AG04450 (cell line): ENCODE data around the gene NUDT1. TPM values are rescaled to one million over a fixed set of nuclear protein-coding genes. Genes with fewer than 3 reads are reported as not detected.

Source experiments
- CTCF ChIA-PET: fragments of 300-600, 350-600 bp; formaldehyde crosslinking; extraction: SDS; loops from one replicate; lab custom pipeline; 2022; ENCODE audit warnings: antibody characterized with exemption, inconsistent platforms; lab: Charles Lee
- POLR2A ChIA-PET: fragments of 350-600 bp; formaldehyde crosslinking; extraction: SDS; loops from one replicate; lab custom pipeline; 2021; ENCODE audit warnings: antibody characterized with exemption, inconsistent platforms; lab: Yijun Ruan, JAX
- DNase-seq: peaks from one replicate; pipeline ENCODE4 v3.0.0-alpha.2; 2011; ENCODE audit warnings: low read depth, low spot score
- H3K27ac ChIP-seq: one replicate; pipeline ENCODE4 v1.5.1; 2012; ENCODE audit warnings: low read depth, low read length, control low read depth
- H3K27me3 ChIP-seq: one replicate; pipeline ENCODE4 v1.6.0; 2012; ENCODE audit warnings: low read length; ENCODE audit not compliant: control insufficient read depth, insufficient read depth
- H3K4me3 ChIP-seq: 2 replicates; pipeline ENCODE4 v1.5.1; 2011; ENCODE audit warnings: mild to moderate bottlenecking, low read depth, low read length, control low read depth
- H3K9me3 ChIP-seq: 2 replicates; pipeline ENCODE4 v1.5.1; 2012; ENCODE audit warnings: low read length; ENCODE audit not compliant: control insufficient read depth, insufficient read depth
- CTCF ChIP-seq: IDR thresholded peaks from 2 replicates; pipeline ENCODE4 v1.5.1; 2011; ENCODE audit warnings: low read depth, low read length, control low read depth, inconsistent platforms
- polyA plus RNA-seq: library from polyadenylated mRNA; depleted of rRNA; stranded (reverse); fragments of >200 nt; gene quantifications from 2 replicates; pipeline ENCODE4 v1.2.3, GENCODE V29; 2011; rRNA removed

Gene NUDT1
- polyA plus RNA-seq, 1 experiment = 11.5 TPM

DNA sequence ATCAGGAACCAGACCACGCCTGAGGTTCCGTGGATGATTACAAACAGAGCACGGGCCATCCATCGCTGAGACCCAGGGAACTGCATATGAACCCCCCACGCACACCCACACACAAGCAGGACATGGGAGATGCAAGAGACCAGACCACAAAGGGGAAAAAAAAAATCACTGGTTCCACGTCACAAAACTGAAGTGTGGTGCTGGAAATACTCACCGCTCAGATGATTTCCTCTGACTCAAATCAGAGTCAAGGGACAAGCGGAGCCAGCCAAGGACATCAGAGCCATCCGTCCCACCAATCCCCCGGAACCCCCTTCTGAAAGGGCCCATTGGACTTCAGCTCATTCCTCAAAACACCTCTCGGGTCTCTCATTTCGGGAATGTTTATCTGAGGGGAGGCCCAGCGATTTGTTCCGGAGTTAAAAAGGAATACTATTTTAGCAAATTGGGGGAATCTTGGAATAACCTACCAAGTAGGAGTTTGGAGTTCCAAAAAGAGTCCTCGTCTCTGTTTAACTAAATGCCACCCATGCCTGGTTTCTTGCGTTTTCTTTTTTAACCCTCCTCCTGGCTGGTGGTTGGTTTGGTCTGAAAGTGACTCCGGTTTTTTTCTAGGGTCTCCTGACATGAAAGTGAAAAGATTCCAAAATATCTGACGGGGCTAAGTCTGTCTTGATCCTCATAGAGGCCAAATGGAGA lies 57.3 kb downstream of the NUDT1 start:
- TF ChIP-seq CTCF = no peak
- Histone ChIP-seq H3K9me3 (no peaks in the 10 kb centered on the region), H3K4me3 (peak overlapping the region; percentile 44), H3K27me3 (no peaks in the 10 kb centered on the region), H3K27ac (peak overlapping the region; percentile 77)
- DNase-seq = no peak
- POLR2A ChIA-PET = interaction anchor here (0.6 to 1.2 kb wide), 2 partner anchors 23 to 35 kb away, joined by 3 to 6 read pairs; no protein-coding TSS in a partner anchor
- CTCF ChIA-PET = interaction anchor here (1.2 kb wide), 1 partner anchor 49 kb away, joined by 3 read pairs; no protein-coding TSS in a partner anchor

DNA sequence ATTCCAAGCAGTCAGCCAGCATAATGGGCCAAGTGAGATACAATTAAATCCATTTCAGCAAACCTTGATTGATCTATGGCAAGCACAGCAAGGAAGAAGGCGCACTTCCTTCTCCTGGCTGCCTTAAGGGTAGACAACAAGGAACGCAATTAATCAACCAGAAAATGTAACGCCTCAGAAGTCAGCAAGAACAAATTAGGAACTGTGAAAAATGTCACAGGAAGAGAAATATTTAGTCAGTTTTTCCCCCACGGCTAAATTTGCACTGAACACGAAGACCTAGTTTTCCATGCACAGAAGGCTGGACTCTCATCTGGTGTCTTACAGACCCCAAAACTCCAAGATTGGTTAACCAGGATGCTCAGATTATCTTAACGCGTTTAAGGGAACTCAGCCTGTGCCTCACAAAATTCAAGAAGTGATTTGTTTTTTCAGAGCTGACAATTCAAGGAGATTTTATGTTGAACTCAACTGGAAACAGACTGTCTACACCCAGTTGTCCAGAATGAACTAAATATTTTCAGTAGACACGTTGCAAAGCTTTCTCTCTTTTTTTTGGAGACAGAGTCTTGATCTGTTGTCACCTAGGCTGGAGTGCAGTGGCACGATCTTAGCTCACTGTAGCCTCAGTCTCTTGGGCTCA lies 58.0 kb downstream of the NUDT1 start:
- Histone ChIP-seq H3K27me3 (no peaks in the 10 kb centered on the region), H3K4me3 (peak overlapping the region; percentile 44; the same call in 1 of the 2 replicates), H3K27ac (peak overlapping the region; percentile 77), H3K9me3 (no peaks in the 10 kb centered on the region)
- no peak for TF ChIP-seq CTCF
- POLR2A ChIA-PET = no interaction called here
- no peak for DNase-seq
- CTCF ChIA-PET = no interaction called here

Other genes starting within 250 kb of the NUDT1 start
- 11.9 and 13.5 TPM in 2 replicates for gene MAD1L1, start 9.3 kb upstream of the NUDT1 start, polyA plus RNA-seq
- gene MRM2, start within 50 bp of the NUDT1 start, polyA plus RNA-seq = 17.7 and 18.4 TPM in 2 replicates
- 40.2 and 53.0 TPM in 2 replicates for gene SNX8, start 72.2 kb downstream of the NUDT1 start, polyA plus RNA-seq
- gene EIF3B, start 112.6 kb downstream of the NUDT1 start, polyA plus RNA-seq = 101 and 110 TPM in 2 replicates
- 8.7 and 13.4 TPM in 2 replicates for gene CHST12, start 161.4 kb downstream of the NUDT1 start, polyA plus RNA-seq
- gene GRIFIN, start 234.2 kb downstream of the NUDT1 start, polyA plus RNA-seq = not detected in 2 replicates